Keratinocyte (primary cell): ENCODE results near the gene TIAM2.

Experiments used
- EZH2 ChIP-seq: IDR thresholded peaks from one replicate; pipeline ENCODE4 v1.6.1; 2012; ENCODE audit warnings: inconsistent platforms, mild to moderate bottlenecking, low read length, moderate library complexity
- TF ChIP-seq, protein P1 (sequence below), 3 experiments: IDR thresholded peaks in 1 of 3; conservative IDR thresholded peaks in 1 of 3; optimal IDR thresholded peaks in 1 of 3; 2 replicates in 2 of 3; 3 replicates in 1 of 3; pipeline versions ENCODE3 to v1.5.1; 2011; ENCODE audit warnings: low read length in 3 of 3, mild to moderate bottlenecking in 3 of 3, moderate library complexity in 2 of 3, control low read depth in 1 of 3, inconsistent platforms in 1 of 3; ENCODE audit not compliant: insufficient read depth in 2 of 3; ENCODE audit errors: extremely low read depth in 1 of 3

DNA sequence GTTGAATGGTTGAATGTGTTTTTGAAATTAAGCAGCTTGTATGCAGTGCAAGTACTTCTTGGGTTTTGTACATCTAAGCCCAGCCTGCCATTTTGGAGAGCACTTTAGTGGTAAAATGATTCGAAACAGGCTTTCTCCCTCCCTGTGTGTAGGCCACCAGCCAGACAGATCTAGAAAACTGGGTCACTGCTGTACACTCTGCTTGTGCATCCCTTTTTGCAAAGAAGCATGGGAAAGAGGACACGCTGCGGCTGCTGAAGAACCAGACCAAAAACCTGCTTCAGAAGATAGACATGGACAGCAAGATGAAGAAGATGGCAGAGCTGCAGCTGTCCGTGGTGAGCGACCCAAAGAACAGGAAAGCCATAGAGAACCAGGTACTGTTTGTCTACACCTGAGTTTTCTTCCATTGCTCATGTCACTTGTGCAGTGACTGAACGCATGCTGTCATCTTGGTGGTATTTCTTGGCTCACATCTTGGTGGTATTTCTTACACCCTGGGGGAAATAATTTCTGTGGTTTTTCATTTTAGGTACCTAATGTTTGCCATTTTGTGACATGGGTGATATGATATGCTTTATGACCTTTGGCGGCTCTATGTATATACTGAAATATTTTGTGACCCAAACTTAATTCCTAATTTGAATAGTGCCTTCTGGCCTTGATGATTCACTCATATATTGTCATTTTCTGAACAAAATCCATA, 153.0 kb downstream of the TIAM2 start:
- TF ChIP-seq, protein P1, sequence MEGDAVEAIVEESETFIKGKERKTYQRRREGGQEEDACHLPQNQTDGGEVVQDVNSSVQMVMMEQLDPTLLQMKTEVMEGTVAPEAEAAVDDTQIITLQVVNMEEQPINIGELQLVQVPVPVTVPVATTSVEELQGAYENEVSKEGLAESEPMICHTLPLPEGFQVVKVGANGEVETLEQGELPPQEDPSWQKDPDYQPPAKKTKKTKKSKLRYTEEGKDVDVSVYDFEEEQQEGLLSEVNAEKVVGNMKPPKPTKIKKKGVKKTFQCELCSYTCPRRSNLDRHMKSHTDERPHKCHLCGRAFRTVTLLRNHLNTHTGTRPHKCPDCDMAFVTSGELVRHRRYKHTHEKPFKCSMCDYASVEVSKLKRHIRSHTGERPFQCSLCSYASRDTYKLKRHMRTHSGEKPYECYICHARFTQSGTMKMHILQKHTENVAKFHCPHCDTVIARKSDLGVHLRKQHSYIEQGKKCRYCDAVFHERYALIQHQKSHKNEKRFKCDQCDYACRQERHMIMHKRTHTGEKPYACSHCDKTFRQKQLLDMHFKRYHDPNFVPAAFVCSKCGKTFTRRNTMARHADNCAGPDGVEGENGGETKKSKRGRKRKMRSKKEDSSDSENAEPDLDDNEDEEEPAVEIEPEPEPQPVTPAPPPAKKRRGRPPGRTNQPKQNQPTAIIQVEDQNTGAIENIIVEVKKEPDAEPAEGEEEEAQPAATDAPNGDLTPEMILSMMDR (optimal IDR thresholded peaks at IDR 0.05 in 1 of 3, IDR thresholded peaks at IDR 0.05 in 1 of 3, conservative IDR thresholded peaks at IDR 0.05 in 1 of 3; ENCODE audit: extremely low read depth in 1 of 3, insufficient read depth in 2 of 3, low read length in 3 of 3), result no peak
- no peak for TF ChIP-seq EZH2
